Osteocyte (in vitro differentiated cells): ENCODE results near the gene EFCAB6. TPM values are rescaled to one million over a fixed set of nuclear protein-coding genes. Genes with fewer than 3 reads are reported as not detected.

Experiments
- DNase-seq: peaks from one replicate; pipeline ENCODE4 v3.0.0; 2021; ENCODE audit warnings: mixed read lengths; ENCODE audit not compliant: unreplicated experiment; ENCODE audit errors: extremely low spot score
- H3K27ac Mint-ChIP-seq: one replicate; pipeline ENCODE4 v1.8.0; 2021; ENCODE audit warnings: mild to moderate bottlenecking, mixed read lengths; ENCODE audit not compliant: unreplicated experiment
- H3K27me3 Mint-ChIP-seq: one replicate; pipeline ENCODE4 v1.8.0; 2021; ENCODE audit warnings: mixed read lengths; ENCODE audit not compliant: unreplicated experiment
- H3K36me3 Mint-ChIP-seq: one replicate; pipeline ENCODE4 v1.8.0; 2021; ENCODE audit warnings: mixed read lengths; ENCODE audit not compliant: unreplicated experiment
- H3K4me1 Mint-ChIP-seq: one replicate; pipeline ENCODE4 v1.8.0; 2021; ENCODE audit warnings: mixed read lengths; ENCODE audit not compliant: unreplicated experiment
- H3K4me3 Mint-ChIP-seq: one replicate; pipeline ENCODE4 v1.8.0; 2021; ENCODE audit warnings: mild to moderate bottlenecking, moderate library complexity, mixed read lengths; ENCODE audit not compliant: unreplicated experiment
- H3K9me3 Mint-ChIP-seq: one replicate; pipeline ENCODE4 v1.8.0; 2021; ENCODE audit warnings: mixed read lengths; ENCODE audit not compliant: unreplicated experiment
- total RNA-seq: library from RNA; stranded (reverse); gene quantifications from 2 replicates; pipeline ENCODE4 v1.2.1, GENCODE V29; 2021
- TF ChIP-seq, protein P1 (sequence below): fragments of 200-600 bp; sonication (generic); IDR thresholded peaks from 2 replicates; pipeline ENCODE4 v1.5.0; 2021; ENCODE audit warnings: antibody characterized with exemption, mild to moderate bottlenecking, moderate library complexity

The EFCAB6 gene
- total RNA-seq, 1 donor from 2014 or later, result 1.4 TPM

DNA sequence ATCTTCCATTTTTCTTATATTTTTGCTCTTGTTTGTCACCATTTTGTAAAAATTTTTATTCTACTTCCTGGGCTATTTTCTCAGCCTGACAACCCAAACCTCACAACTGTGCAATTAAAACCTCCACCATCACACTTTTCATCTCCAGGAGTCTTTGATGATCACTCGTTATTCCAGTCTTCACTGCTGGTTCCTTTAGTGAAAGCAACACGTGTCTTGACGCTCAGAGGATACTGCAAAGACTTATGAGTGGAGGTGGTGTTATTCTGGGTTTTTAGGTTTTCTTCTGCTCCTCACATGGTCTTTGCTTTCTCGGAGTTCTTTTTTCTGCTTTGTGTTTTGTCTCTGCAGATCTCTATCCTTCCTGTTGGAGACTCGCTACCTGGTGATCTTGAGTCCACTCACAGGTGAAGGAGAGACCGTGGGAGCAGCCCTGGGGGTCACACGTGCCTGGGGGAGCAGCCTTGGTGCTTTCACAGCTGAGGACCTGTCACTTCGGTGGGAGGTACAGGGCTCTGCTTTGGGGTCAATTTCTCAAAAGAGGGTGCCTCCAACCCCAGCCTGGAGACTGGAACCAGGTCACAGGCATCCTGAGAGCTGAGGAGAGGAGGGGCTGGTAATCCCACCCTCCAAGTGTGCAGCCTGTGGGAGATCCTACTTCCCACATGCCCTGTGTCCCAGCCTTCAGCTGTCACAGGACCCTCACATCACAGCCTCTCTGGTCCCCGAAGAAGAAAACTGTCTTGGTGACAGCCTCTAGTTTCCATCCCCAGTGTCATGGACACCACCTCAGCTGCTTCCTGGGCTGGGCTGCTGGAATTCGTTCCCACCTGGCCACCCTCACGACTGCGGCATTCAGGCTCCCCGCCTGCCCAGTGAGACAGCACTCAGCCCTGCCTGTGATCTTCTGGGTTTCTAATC lies 39.2 kb upstream of the EFCAB6 start:
- no peak overlapping the region for H3K27ac Mint-ChIP-seq

DNA sequence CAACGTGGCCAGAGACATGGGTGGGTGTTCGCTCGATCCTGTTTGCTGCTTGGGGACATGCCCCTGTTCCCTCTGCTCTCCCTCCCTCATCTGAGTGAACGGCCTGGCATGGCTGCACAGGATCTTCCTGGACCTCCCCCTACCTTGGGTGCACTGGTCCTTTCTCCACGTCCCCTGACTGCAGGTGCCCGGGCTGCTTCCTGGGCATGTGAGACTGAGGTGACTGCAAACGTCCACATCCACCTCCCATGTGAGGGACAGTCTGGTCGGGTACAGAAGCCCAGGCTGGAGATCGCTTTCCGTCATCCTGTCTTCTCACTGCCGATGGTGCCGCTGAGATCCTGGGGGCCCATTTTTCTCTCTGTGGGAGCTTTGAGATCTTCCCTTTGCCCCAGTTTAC lies 38.4 kb upstream of the EFCAB6 start:
- H3K27ac Mint-ChIP-seq, result no peak overlapping the region
- H3K36me3 Mint-ChIP-seq, result no peaks in the 10 kb centered on the region
- no peaks in the 10 kb centered on the region for H3K4me1 Mint-ChIP-seq
- DNase-seq, result no peak
- TF ChIP-seq, protein P1, sequence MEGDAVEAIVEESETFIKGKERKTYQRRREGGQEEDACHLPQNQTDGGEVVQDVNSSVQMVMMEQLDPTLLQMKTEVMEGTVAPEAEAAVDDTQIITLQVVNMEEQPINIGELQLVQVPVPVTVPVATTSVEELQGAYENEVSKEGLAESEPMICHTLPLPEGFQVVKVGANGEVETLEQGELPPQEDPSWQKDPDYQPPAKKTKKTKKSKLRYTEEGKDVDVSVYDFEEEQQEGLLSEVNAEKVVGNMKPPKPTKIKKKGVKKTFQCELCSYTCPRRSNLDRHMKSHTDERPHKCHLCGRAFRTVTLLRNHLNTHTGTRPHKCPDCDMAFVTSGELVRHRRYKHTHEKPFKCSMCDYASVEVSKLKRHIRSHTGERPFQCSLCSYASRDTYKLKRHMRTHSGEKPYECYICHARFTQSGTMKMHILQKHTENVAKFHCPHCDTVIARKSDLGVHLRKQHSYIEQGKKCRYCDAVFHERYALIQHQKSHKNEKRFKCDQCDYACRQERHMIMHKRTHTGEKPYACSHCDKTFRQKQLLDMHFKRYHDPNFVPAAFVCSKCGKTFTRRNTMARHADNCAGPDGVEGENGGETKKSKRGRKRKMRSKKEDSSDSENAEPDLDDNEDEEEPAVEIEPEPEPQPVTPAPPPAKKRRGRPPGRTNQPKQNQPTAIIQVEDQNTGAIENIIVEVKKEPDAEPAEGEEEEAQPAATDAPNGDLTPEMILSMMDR, result no peak
- peaks cover 25% of the 10 kb centered on the region for H3K27me3 Mint-ChIP-seq
- H3K4me3 Mint-ChIP-seq, result no peak overlapping the region
- no peaks in the 10 kb centered on the region for H3K9me3 Mint-ChIP-seq

More for the DNA sequence above, 39.2 kb upstream of the EFCAB6 start:
- no peak for DNase-seq
- TF ChIP-seq, protein P1, result no peak
- no peaks in the 10 kb centered on the region for H3K36me3 Mint-ChIP-seq
- H3K9me3 Mint-ChIP-seq, result no peaks in the 10 kb centered on the region
- no peaks in the 10 kb centered on the region for H3K4me1 Mint-ChIP-seq
- H3K27me3 Mint-ChIP-seq, result peaks cover 23% of the 10 kb centered on the region
- H3K4me3 Mint-ChIP-seq, result no peak overlapping the region

DNA sequence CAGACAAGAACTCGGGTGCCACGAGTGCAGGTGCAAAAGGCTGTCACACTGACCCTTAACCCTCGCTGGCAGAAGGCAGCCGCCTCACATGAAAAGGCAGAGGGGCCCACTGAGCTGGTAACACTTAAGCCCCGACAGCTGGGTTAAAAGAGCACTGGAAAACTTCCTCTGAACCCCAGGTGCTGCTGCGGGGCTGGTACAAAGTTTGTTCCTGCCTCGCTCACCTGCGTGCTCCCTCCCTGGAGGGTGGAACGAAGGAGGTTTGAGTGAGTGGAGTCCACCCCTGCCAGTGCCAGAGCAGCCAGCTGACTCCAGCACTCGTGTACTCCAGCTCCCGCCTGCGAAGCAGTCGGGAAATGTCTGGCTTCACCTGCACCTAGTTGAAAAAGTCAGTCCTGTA lies 37.6 kb upstream of the EFCAB6 start:
- TF ChIP-seq, protein P1, result no peak
- Mint-ChIP-seq H3K36me3 (no peaks in the 10 kb centered on the region), H3K4me3 (no peak overlapping the region), H3K27me3 (peaks cover 25% of the 10 kb centered on the region), H3K27ac (no peak overlapping the region), H3K4me1 (no peaks in the 10 kb centered on the region), H3K9me3 (no peaks in the 10 kb centered on the region)
- DNase-seq, result no peak

DNA sequence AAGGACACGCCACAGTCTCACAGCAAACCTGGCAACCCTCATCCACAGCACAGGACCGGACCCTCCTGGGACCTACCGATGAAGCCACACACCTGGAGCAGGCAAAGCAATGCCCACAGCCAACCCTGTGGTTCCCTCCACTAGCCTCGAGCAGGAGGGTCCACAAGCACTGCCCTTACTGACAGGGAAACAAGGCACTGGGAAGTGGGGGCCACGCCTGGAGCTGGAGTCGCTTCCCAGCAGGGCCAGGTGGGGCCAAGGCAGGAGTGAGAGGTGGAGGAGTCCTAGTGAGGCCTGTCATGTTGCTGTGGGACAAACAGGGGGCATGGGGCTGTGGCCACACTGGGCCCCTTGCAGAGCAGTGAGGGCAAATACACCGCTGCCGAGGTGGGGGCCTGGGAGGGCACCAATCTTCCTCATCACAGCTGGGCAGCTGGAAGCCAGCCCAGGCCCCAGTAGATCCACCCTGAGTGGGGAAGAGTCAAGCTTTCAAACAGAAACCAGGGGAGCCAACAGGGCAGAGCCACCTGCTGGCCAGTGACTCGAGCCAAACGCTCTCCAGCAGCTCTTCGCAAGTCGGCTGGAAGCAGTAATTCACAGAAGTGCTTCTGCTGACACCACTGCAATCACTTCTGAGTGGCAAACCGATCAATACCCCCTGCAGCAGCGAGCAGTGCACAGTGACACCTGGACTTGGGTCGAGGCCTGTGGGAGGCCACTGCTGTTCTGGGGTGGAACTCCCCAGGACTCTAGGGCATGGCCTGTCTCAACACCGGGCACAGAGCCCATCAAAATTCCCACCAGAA lies 36.5 kb upstream of the EFCAB6 start:
- DNase-seq, result no peak
- Mint-ChIP-seq H3K4me1 (no peaks in the 10 kb centered on the region), H3K27ac (no peak overlapping the region), H3K36me3 (no peaks in the 10 kb centered on the region), H3K4me3 (no peak overlapping the region), H3K27me3 (peaks cover 25% of the 10 kb centered on the region), H3K9me3 (no peaks in the 10 kb centered on the region)
- TF ChIP-seq, protein P1, result peak; percentile 31
